ENCODE results near the gene KLK13.

KLK13 gene

GRCh38 chr19:51064534-51065220, at the start of gene KLK13:
Gene KLK13 (minus strand): TSS chr19:51065092. CDS start chr19:51065067, 25 bp downstream.
- no peak for DNase-seq (ENCODE audit: low read depth)

- DNase-seq (ENCODE audit: low read depth) = no peak
Measured at GRCh38 chr19:51114087-51114729, 49.3 kb upstream of the KLK13 start.

- no peak for DNase-seq (ENCODE audit: low read depth)
Measured at GRCh38 chr19:51111606-51112005, 46.7 kb upstream of the KLK13 start.

- no peak for DNase-seq (ENCODE audit: low read depth)
Measured at GRCh38 chr19:51110666-51110971, 45.7 kb upstream of the KLK13 start.

GRCh38 chr19:51108805-51109146, 43.9 kb upstream of the KLK13 start:
- DNase-seq (ENCODE audit: low read depth) = no peak

DNA sequence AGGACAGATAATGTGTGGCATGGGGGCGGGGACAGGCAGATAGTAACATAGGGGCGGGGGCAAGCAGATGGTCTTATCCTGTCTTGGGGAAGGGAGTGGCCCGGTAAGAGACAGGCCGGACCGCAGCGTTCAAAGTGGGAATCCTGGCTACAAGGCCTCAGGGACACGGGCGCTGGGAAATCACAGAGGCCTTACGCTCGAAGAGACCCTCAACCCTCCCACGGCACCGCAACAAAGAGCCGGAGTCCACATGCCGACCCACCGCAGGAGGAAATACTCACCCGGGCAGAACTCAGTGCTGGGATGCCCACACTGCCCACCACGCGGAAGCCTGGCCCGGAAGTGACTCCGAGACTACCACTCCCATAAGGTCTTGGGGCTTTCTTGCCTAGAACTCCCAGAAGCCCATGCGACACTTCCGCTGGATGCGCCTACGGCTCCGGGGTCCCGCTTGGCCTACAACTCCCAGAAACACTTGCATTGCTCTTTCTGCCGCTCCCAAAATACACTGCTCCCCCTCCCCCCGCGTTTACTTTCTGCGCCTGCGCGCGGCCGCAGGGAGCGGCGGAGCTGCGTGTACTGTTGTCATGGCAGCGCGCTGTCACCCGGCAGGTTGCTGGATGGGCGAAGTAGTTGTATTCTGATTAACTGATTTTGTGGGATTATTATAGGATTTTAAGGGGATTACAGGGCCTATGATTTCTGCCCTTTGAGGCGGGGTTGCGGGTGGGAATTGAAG, 43.3 kb upstream of the KLK13 start, which contains the start of gene CTU1:
Gene CTU1 (minus strand): TSS at position 344 of the 739 bp plus-strand sequence. CDS start 3,840 bp downstream, outside the sequence.
- peak; percentile 99 for DNase-seq (ENCODE audit: low read depth)

GRCh38 chr19:51107406-51108065, 42.6 kb upstream of the KLK13 start:
- no peak for DNase-seq (ENCODE audit: low read depth)

DNA sequence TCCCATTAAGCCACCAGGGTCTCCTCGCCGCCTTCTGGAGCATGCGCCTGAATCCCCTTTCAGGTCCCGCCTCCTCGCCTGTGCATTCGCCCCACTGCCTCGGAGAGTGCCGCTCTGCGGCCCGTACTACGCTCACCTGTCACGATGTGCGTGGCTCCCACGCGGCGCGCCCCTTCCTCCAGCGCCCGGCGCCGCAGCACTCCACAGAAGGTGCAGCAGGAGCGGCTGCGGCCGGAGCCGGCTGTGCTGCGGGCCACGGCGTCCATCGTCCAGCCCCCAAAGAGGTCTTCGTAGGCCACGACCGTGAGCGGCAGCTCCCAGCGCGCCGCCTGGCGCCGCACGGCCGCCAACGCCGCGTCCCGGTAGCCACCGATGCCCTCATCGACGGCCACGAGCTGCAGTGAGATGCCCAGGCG, 39.0 kb upstream of the KLK13 start:
- no peak for DNase-seq (ENCODE audit: low read depth)

GRCh38 chr19:51102991-51103390, 38.1 kb upstream of the KLK13 start:
- DNase-seq (ENCODE audit: low read depth) = no peak

DNA sequence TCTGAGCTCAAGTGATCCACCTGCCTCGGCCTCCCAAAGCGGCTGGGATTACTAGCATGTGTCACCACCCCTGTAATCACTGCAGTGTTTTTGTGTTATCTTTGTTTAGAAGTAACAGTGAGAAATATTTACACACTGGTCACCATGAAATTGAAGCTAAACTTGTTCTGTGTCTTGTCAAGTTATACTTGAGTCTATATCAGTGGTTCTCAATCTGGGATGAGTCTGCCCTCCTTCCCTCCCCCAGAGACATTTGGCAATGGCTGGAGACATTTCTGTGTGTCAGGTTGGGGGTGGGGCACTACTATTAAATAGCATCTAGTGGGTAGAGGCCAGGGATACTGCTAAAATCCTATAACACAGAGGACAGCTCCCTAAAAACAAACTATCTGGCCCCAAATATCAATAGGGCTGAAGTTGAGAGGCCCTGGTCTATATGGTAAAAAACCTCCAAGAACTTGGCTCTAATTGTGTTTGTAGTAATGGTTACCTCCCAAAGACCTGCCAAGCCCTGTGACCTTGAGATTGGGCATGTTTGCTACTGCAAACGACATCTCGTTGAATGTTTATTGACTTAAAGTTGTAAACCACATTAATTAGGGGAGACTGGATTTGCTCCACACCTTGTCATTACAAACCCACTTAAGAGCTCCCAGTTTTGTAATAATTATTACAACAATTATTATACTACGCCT, 36.4 kb upstream of the KLK13 start:
- no peak for DNase-seq (ENCODE audit: low read depth)

- no peak for DNase-seq (ENCODE audit: low read depth)
Measured at GRCh38 chr19:51100601-51101000, 35.7 kb upstream of the KLK13 start.

GRCh38 chr19:51099047-51099382, 34.1 kb upstream of the KLK13 start:
- DNase-seq (ENCODE audit: low read depth) = no peak

DNA sequence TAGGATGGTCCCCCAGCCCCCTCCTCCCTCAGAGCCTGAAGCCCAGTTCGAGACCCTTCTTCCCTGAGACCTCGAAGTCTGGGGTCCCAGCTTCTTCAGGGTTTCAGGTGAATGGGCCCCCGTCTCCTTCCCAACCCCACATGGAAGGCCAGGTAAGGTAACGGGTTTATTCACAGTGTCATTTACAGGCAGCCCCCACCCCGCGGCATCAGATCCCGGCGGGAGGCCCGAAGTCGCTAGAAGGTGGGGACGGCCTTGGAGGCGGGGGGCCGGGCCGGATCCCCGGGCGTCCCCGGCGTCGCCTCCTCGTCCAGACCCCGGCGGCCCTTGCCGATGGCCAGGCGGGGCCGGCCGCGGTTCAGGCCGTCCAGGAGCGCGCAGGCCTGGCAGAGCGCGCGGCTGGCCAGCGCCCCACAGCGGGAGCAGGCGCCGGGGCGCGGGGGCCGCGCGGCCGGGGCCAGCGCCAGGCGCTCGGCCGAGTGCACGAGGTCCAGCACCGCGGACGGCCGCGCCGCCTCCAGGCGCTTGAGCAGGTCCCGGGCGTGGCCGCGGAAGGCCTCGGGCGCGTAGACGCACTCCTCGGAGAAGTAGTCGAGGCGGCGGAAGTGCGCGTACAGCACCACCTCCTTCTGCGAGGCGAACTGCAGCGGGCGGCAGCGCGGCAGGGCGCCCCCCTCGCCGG, 33.6 kb upstream of the KLK13 start:
- no peak for DNase-seq (ENCODE audit: low read depth)

GRCh38 chr19:51097796-51098195, 32.9 kb upstream of the KLK13 start:
- DNase-seq (ENCODE audit: low read depth) = no peak

GRCh38 chr19:51097166-51097738, 32.4 kb upstream of the KLK13 start:
- DNase-seq (ENCODE audit: low read depth) = peak; percentile 24

DNA sequence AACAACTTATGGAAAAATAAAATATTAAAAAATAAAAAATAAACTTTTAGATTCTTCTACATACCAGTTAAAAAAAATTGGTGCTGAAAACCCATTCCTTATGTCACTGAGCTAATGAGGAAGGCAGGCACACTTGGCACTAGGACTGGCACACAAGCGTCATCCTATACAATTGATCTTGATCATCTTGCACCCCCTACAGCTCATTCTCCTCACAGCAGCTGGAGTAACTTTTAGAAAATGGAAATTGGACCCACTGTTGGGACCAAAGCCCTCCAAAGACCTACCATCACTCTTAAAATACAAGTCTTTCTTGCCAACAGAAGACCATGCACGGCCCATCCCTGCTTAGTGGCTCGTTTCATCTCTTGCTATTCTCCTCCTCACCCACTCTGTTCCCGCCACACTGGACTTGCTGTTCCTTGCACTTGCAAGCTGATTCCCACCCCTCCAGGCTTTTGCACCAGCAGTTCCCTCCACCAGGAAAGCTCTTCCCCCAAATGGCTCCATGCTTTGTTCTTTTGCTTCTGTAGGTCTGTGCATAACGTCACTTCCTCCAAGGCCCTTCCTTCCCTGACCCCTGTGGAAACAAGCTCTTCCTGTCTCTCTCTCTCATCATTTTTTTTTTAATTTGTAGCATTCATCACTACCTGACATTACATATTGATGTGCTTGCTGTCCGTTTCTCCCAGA, 31.7 kb upstream of the KLK13 start:
- DNase-seq (ENCODE audit: low read depth) = no peak

GRCh38 chr19:51094696-51095279, 29.9 kb upstream of the KLK13 start:
- DNase-seq (ENCODE audit: low read depth) = no peak

DNA sequence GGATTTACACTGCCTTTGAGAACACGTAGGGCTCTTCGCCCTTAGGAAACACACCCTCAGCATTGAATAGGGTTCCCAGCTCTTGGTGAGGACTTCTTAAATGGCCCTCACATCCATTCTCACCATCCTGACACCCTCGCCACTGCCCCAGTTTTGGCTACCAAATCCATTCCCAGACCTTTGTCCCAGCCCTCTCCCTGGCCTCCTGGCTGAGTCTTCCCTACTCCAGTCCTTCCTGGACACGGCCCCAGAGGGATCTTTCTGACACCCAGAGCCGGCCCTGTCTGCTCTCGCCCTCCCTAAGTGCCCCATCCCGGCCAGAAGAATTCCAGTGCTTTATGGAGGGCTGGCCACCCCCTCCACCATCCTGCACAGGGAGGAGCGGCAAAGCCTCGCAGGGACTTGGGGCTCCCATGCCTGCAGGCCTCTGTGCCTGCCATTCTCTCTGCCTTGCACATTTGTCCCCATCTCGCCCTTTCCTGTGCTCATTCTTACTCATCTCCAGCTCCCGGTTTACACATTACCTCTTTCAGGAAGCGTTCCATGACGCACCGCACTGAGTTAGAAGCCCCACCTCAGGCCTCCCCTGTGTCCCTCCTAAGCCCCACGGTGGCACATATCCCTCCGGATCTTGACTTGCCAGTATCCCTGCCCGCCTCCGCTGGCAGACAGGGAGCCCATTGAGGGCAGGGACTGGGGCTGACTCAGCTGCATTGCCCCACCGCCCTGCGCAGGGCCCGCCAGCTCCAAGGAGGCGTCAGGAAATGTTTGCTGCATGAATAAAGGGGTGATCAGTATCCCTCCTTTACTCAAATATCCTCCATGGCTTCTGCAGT, 28.8 kb upstream of the KLK13 start:
- DNase-seq (ENCODE audit: low read depth) = no peak

- DNase-seq (ENCODE audit: low read depth) = no peak
Measured at GRCh38 chr19:51093101-51093500, 28.2 kb upstream of the KLK13 start.

Measured in fibroblast of gingiva (primary cell).